COLO668 (cell line): ENCODE data around the gene CDK4.
"Not testable (repeated sequence)": the region's sequence is repeated elsewhere in the genome, so short reads cannot be mapped to it uniquely, and the experiment has no call there.

Source experiments
- DNase-seq: peaks from one replicate; lab custom pipeline; 2025; ENCODE audit not compliant: unreplicated experiment; lab: John Stamatoyannopoulos, UW

The CDK4 gene

GRCh38 chr12:57726884-57727757 is 25.0 kb downstream of the CDK4 start:
- DNase-seq: no peak

- peak; percentile 85 for DNase-seq
These were observed 25.8 kb downstream of the CDK4 start for GRCh38 chr12:57726151-57726883.

- DNase-seq: no peak
These were observed 26.3 kb downstream of the CDK4 start for GRCh38 chr12:57725851-57726150.

DNA sequence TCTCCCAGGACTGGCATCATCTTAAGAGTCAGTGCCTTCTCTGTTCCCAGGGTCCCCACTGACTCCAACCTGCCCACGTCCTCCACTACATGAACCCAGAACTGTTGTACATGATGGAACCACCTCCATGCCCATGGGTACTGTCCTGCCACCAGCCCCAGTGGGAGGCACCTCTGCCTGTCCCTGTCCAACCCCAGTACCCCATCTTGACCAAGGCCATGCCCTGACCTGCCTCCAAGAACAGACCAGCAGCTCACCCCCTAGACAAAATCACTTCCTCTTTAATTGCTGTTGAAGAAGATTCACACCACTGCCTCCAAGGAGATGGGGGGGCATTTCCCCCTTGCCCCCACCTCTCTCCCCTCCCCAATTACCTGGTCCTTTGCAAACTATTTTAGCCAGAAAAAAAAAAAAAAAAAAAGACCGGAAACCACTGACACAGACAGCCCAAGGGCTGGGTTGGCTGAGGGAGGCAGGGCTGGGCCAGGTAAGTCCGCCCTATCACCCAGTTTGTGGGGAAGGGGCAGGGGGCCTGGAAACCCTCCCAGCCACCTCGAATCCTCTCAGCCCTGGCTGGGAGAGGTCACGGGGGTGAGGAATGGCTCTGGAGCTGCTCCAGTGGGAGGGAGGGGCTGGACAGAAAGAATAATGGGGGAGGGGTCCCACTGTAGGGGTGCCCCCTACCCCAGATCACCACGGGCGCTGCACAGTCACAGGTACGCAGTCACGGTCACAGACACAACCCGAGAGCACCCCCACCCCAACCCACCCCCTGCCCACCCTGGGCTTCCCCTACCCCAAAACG is 27.0 kb downstream of the CDK4 start:
- no peak for DNase-seq

DNA sequence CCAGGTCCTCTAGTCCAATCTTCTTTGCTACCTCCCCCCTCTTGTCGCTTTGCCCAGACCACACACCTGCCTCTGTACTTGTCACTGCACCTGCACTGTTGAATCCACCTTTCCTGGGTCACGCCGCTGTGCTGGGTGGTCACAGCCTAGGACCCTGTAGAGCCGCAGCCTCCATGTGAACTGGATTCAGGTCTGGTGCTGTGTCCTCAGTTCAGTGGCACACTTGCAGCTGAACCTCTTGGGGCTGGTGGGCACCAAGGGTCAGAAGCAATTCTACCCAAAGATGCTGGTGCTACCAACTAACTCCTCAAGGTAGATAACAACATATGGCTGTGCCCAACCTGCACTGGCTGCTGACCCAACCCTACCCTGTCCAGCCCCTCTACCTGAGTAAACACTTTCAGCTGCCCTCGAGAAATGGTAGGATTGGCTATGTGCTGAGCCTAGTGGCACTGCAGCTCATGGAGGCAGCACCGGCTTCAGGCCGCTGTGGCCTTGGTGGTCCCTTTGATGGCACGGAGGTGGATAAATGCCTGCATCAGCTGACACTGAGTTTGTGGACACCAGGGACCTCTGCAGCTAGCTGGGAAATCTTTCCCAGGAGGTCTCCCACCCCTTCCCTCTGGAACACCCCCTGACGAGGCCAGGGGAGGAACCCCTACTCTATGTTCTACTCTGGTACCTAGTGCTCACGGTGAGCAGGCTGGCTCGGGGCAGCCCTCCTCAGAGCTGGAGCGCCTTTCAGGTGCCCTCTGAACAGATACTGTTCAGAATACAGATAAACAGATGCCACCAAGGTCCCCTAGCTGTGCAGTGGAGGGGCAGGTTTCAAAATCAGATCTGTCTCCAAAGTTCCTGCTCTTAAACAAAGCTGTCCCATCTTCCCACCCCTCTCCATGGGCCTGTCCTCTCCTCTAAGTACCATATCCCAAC is 27.8 kb downstream of the CDK4 start:
- DNase-seq: no peak

DNA sequence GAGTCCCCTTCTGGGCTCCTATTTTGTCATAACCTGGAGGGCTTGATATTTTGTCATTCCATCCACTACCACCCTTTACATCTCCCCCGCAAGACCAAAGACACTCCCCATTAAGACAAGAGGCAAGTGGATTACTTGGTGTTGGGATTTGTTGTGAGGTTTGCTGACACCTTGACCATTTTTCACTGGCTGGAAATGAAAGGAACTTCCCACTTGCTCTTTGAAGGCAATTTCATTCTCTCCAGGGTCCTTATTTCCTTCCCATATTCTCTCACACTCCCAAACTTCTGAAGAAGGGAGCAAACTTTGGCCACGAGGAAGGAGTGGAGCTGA is 28.5 kb downstream of the CDK4 start:
- no peak for DNase-seq

GRCh38 chr12:57722716-57723629 is 29.1 kb downstream of the CDK4 start:
- peak; percentile 24 for DNase-seq

- DNase-seq: not testable (repeated sequence)
These were observed 30.1 kb downstream of the CDK4 start for GRCh38 chr12:57721846-57722608.

DNA sequence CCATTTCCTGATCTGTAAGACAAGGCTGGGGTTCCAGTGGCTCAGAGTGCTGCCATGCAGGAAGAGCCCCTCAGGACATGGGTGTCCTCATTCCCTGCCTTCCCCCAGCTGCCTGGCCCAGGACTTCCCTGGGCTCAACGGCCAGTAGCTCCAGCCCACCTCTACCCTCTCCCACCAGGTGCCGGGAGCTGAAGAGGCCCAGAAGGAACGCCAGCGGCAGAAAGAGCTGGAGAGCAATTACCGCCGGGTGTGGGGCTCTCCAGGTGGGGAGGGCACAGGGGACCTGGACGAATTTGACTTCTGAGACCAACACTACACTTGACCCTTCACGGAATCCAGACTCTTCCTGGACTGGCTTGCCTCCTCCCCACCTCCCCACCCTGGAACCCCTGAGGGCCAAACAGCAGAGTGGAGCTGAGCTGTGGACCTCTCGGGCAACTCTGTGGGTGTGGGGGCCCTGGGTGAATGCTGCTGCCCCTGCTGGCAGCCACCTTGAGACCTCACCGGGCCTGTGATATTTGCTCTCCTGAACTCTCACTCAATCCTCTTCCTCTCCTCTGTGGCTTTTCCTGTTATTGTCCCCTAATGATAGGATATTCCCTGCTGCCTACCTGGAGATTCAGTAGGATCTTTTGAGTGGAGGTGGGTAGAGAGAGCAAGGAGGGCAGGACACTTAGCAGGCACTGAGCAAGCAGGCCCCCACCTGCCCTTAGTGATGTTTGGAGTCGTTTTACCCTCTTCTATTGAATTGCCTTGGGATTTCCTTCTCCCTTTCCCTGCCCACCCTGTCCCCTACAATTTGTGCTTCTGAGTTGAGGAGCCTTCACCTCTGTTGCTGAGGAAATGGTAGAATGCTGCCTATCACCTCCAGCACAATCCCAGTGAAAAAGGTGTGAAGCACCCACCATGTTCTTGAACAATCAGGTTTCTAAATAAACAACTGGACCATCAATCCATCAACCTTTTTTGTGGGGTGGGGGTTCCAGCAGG is 31.2 kb downstream of the CDK4 start:
- DNase-seq: no peak

- DNase-seq: no peak
These were observed 32.1 kb downstream of the CDK4 start for GRCh38 chr12:57719777-57720605.

DNA sequence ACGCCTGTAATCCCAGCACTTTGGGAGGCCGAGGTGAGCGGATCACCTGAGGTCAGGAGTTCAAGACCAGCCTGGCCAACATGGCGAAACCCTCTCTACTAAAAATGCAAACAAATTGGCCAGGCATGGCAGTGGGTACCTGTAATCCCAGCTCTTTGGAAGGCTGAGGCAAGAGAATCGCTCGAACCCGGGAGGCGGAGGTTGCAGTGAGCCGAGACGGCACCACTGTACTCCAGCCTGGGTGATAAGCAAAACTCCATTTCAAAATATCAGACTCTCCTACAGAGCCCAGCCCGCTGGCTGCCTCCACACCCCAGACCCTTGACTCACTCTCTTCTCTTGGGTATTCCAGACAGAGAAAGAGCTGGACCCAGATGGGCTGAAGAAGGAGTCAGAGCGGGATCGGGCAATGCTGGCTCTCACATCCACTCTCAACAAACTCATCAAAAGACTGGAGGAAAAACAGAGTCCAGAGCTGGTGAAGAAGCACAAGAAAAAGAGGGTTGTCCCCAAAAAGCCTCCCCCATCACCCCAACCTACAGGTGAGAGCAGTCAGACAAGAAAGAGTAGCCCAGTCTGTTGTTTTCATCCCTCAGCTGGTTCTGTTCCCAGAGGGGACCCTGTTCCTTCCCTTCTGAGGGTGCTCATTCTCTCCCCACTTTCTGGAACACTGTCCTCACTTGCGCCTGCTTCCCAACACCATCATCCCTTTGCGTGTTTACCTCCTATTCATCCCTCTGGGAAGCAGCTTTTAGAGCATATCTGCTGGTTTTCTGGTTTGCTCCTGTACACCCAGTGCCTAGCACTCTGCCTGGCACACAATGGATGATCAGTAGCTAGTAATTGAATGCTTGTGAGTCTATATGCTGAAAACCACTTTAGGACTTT is 33.2 kb downstream of the CDK4 start:
- DNase-seq: no peak

GRCh38 chr12:57717846-57718640 is 34.1 kb downstream of the CDK4 start:
- no peak for DNase-seq

GRCh38 chr12:57717131-57717530 is 35.0 kb downstream of the CDK4 start:
- DNase-seq: no peak

DNA sequence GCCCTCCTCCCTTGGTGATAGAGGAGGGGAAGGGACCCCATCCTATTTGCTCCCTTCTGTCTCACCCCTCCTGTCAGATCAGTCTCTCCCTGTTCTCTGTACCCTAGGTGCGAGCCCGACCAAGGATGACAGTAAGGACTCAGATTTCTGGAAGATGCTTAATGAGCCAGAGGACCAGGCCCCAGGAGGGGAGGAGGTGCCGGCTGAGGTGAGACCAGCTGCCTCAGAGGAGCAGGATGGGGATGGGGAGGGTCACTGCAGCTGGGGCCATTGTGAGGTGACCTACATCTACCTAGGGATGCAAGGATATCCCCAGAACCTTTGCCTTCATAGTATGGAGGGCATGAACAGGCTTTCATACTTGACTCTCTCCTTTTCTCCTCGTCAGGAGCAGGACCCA is 35.8 kb downstream of the CDK4 start:
- DNase-seq: no peak

DNA sequence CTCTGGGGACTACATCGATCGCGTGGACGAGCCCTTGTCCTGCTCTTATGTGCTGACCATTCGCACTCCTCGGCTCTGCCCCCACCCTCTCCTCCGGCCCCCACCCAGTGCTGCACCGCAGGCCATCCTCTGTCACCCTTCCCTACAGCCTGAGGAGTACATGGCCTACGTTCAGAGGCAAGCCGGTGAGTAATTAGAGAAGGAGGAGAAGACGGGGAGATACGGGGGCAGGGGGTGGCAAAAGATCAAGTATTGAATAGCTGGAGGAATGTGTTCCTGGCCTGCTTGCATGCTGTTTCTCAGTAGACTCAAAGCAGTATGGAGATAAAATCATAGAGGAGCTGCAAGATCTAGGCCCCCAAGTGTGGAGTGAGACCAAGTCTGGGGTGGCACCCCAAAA is 36.3 kb downstream of the CDK4 start:
- DNase-seq: no peak
